IMR-90 (cell line): ENCODE results near the gene PAQR5. TPM values are rescaled to one million over a fixed set of nuclear protein-coding genes. Genes with fewer than 3 reads are reported as not detected.

Experiments used
- CHD1 ChIP-seq: IDR thresholded peaks from 2 replicates; pipeline ENCODE4 v1.6.1; 2012; ENCODE audit warnings: low read depth, low read length, improper control_type of control experiment
- polyA plus RNA-seq, 3 experiments: library from polyadenylated mRNA; depleted of rRNA; stranded (reverse); fragments of >200 nt; gene quantifications; 2 replicates each; pipeline ENCODE4 v1.2.3, GENCODE V29; 2012; ENCODE audit warnings: low replicate concordance in 1 of 3
- total RNA-seq: library from RNA; depleted of rRNA; stranded (reverse); fragments of >200 nt; gene quantifications from 2 replicates; pipeline ENCODE4 v1.2.3, GENCODE V29; 2012
- TF ChIP-seq, protein P1 (sequence below): fragments of 150-350 bp; IDR thresholded peaks from 2 replicates; pipeline ENCODE4 v1.6.1; 2016; ENCODE audit warnings: low read depth, mild to moderate bottlenecking, low read length, moderate library complexity, borderline replicate concordance

The PAQR5 gene
- total and polyA plus RNA-seq, 2 of the 4 experiments (the other 2 are of a cell fraction), result 2.3 to 2.7 TPM

- TF ChIP-seq, protein P1, sequence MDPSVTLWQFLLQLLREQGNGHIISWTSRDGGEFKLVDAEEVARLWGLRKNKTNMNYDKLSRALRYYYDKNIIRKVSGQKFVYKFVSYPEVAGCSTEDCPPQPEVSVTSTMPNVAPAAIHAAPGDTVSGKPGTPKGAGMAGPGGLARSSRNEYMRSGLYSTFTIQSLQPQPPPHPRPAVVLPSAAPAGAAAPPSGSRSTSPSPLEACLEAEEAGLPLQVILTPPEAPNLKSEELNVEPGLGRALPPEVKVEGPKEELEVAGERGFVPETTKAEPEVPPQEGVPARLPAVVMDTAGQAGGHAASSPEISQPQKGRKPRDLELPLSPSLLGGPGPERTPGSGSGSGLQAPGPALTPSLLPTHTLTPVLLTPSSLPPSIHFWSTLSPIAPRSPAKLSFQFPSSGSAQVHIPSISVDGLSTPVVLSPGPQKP, result no peak
- TF ChIP-seq CHD1, result no peak
Measured at GRCh38 chr15:69393831-69394491, 95.2 kb downstream of the PAQR5 start (continued).
